Measurements from ENCODE around the gene IL4. TPM values are rescaled to one million over a fixed set of nuclear protein-coding genes. Genes with fewer than 3 reads are reported as not detected.

Gene IL4
- total RNA-seq, 1 donor: not detected

- Histone ChIP-seq H2AFZ (ENCODE audit: low read length) (no peak overlapping the region), H3K27ac (ENCODE audit: low read depth, low read length) (no peak overlapping the region), H3K4me3 (ENCODE audit: insufficient read depth, low read length) (no peak overlapping the region), H3K4me1 (ENCODE audit: insufficient read depth, low read length) (peaks cover 10% of the 10 kb centered on the region), H3K27me3 (ENCODE audit: insufficient read depth, low read length) (peaks cover 14% of the 10 kb centered on the region), H3K4me2 (ENCODE audit: insufficient read depth, low read length) (no peak overlapping the region), H4K20me1 (ENCODE audit: insufficient read depth, low read length) (no peaks in the 10 kb centered on the region), H3K36me3 (ENCODE audit: insufficient read depth, low read length) (no peaks in the 10 kb centered on the region), H3K9me3 (ENCODE audit: low read depth, low read length) (no peaks in the 10 kb centered on the region), H3K79me2 (ENCODE audit: insufficient read depth, low read length) (no peaks in the 10 kb centered on the region)
- DNase-seq (ENCODE audit: insufficient read length, low spot score, missing footprints): peak; percentile 78
- TF ChIP-seq, protein P1, sequence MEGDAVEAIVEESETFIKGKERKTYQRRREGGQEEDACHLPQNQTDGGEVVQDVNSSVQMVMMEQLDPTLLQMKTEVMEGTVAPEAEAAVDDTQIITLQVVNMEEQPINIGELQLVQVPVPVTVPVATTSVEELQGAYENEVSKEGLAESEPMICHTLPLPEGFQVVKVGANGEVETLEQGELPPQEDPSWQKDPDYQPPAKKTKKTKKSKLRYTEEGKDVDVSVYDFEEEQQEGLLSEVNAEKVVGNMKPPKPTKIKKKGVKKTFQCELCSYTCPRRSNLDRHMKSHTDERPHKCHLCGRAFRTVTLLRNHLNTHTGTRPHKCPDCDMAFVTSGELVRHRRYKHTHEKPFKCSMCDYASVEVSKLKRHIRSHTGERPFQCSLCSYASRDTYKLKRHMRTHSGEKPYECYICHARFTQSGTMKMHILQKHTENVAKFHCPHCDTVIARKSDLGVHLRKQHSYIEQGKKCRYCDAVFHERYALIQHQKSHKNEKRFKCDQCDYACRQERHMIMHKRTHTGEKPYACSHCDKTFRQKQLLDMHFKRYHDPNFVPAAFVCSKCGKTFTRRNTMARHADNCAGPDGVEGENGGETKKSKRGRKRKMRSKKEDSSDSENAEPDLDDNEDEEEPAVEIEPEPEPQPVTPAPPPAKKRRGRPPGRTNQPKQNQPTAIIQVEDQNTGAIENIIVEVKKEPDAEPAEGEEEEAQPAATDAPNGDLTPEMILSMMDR (IDR thresholded peaks at IDR 0.05; ENCODE audit: extremely low read depth, low read depth, low read length): no peak
These were observed 15.1 kb upstream of the IL4 start for GRCh38 chr5:132658381-132659302.

GRCh38 chr5:132659598-132660493 lies 13.9 kb upstream of the IL4 start:
- TF ChIP-seq, protein P1 (IDR thresholded peaks at IDR 0.05; ENCODE audit: extremely low read depth, low read depth, low read length): no peak
- no peaks in the 10 kb centered on the region for H4K20me1 ChIP-seq (ENCODE audit: insufficient read depth, low read length)
- DNase-seq (ENCODE audit: insufficient read length, low spot score, missing footprints): no peak
- H3K4me2 ChIP-seq (ENCODE audit: insufficient read depth, low read length): no peak overlapping the region
- no peaks in the 10 kb centered on the region for H3K9me3 ChIP-seq (ENCODE audit: low read depth, low read length)
- no peak overlapping the region for H3K4me3 ChIP-seq (ENCODE audit: insufficient read depth, low read length)
- no peak overlapping the region for H3K27ac ChIP-seq (ENCODE audit: low read depth, low read length)
- H2AFZ ChIP-seq (ENCODE audit: low read length): no peak overlapping the region
- H3K27me3 ChIP-seq (ENCODE audit: insufficient read depth, low read length): peaks cover 6% of the 10 kb centered on the region
- no peaks in the 10 kb centered on the region for H3K36me3 ChIP-seq (ENCODE audit: insufficient read depth, low read length)
- no peaks in the 10 kb centered on the region for H3K79me2 ChIP-seq (ENCODE audit: insufficient read depth, low read length)
- peaks cover 10% of the 10 kb centered on the region for H3K4me1 ChIP-seq (ENCODE audit: insufficient read depth, low read length)

GRCh38 chr5:132661231-132662003 lies 12.4 kb upstream of the IL4 start:
- peak; percentile 80 for DNase-seq (ENCODE audit: insufficient read length, low spot score, missing footprints)

More at GRCh38 chr5:132661231-132662003, 12.4 kb upstream of the IL4 start:
- Histone ChIP-seq H3K36me3 (ENCODE audit: insufficient read depth, low read length) (no peaks in the 10 kb centered on the region), H3K9me3 (ENCODE audit: low read depth, low read length) (no peaks in the 10 kb centered on the region), H3K4me3 (ENCODE audit: insufficient read depth, low read length) (no peak overlapping the region), H3K79me2 (ENCODE audit: insufficient read depth, low read length) (no peaks in the 10 kb centered on the region), H3K27ac (ENCODE audit: low read depth, low read length) (no peak overlapping the region), H3K27me3 (ENCODE audit: insufficient read depth, low read length) (no peaks in the 10 kb centered on the region), H3K4me2 (ENCODE audit: insufficient read depth, low read length) (peak overlapping the region; percentile 18), H3K4me1 (ENCODE audit: insufficient read depth, low read length) (peaks cover 8% of the 10 kb centered on the region), H2AFZ (ENCODE audit: low read length) (peak overlapping the region; percentile 62), H4K20me1 (ENCODE audit: insufficient read depth, low read length) (no peaks in the 10 kb centered on the region)
- TF ChIP-seq, protein P1 (IDR thresholded peaks at IDR 0.05; ENCODE audit: extremely low read depth, low read depth, low read length): peak; percentile 20
